SK-N-SH treated with all-trans-retinoic acid at 6 μM for 48 hours (cell line): ENCODE measurements around the gene DNASE1L2.

Experiments used
- ATAC-seq: fragments of 200-7000 bp; cut with Tn5 transposase; 3 replicates; pipeline ENCODE4 v1.9.1; 2020; ENCODE audit warnings: mild to moderate bottlenecking, moderate library complexity
- BACH2 ChIP-seq: fragments of 250-450 bp; sonication (Bioruptor Pico); IDR thresholded peaks from 2 replicates; pipeline ENCODE4 v1.9.0; 2021; ENCODE audit warnings: mild to moderate bottlenecking, borderline replicate concordance
- CREB5 ChIP-seq: fragments of 250-450 bp; sonication (Bioruptor Pico); IDR thresholded peaks from 2 replicates; pipeline ENCODE4 v1.5.1; 2020; ENCODE audit warnings: low read depth, mild to moderate bottlenecking, moderate library complexity
- CSDC2 ChIP-seq: fragments of 250-450 bp; sonication (Bioruptor Pico); IDR thresholded peaks from 2 replicates; pipeline ENCODE4 v1.5.0; 2020; ENCODE audit warnings: mild to moderate bottlenecking, moderate library complexity
- CSRNP3 ChIP-seq: fragments of 250-450 bp; sonication (Bioruptor Pico); IDR thresholded peaks from 2 replicates; pipeline ENCODE4 v1.5.1; 2021; ENCODE audit warnings: mild to moderate bottlenecking, moderate library complexity
- ESRRG ChIP-seq: fragments of 250-450 bp; sonication (Bioruptor Pico); IDR thresholded peaks from 2 replicates; pipeline ENCODE4 v1.6.1; 2021; ENCODE audit warnings: mild to moderate bottlenecking
- GLIS3 ChIP-seq: fragments of 250-450 bp; sonication (Bioruptor Pico); IDR thresholded peaks from 2 replicates; pipeline ENCODE4 v1.5.0; 2020; ENCODE audit warnings: mild to moderate bottlenecking, moderate library complexity
- ISL1 ChIP-seq: fragments of 250-450 bp; sonication (Bioruptor Pico); IDR thresholded peaks from 2 replicates; pipeline ENCODE4 v2.1.2; 2022; ENCODE audit warnings: mild to moderate bottlenecking, moderate library complexity
- OSR1 ChIP-seq: fragments of 250-450 bp; sonication (Bioruptor Pico); IDR thresholded peaks from 2 replicates; pipeline ENCODE4 v1.8.0; 2022; ENCODE audit warnings: moderate library complexity, mild to moderate bottlenecking, inconsistent platforms
- PATZ1 ChIP-seq: fragments of 250-450 bp; sonication (Bioruptor Pico); IDR thresholded peaks from 2 replicates; pipeline ENCODE4 v1.8.0; 2020; ENCODE audit warnings: mild to moderate bottlenecking, moderate library complexity, borderline replicate concordance
- POU6F1 ChIP-seq: fragments of 250-450 bp; sonication (Bioruptor Pico); IDR thresholded peaks from 2 replicates; pipeline ENCODE4 v1.8.0; 2021; ENCODE audit warnings: low read depth, mild to moderate bottlenecking, moderate library complexity, borderline replicate concordance
- PPARA ChIP-seq: fragments of 250-450 bp; sonication (Bioruptor Pico); IDR thresholded peaks from 2 replicates; pipeline ENCODE4 v1.5.0; 2020; ENCODE audit warnings: mild to moderate bottlenecking, borderline replicate concordance
- RARB ChIP-seq: fragments of 250-450 bp; sonication (Bioruptor Pico); IDR thresholded peaks from 2 replicates; pipeline ENCODE4 v1.8.0; 2021; ENCODE audit warnings: mild to moderate bottlenecking, moderate library complexity
- SNAI2 ChIP-seq: fragments of 250-450 bp; sonication (Bioruptor Pico); IDR thresholded peaks from 2 replicates; pipeline ENCODE4 v1.5.0; 2020; ENCODE audit warnings: mild to moderate bottlenecking, moderate library complexity
- TCF4 ChIP-seq: fragments of 250-450 bp; sonication (Bioruptor Pico); IDR thresholded peaks from 2 replicates; pipeline ENCODE4 v1.8.0; 2021; ENCODE audit warnings: mild to moderate bottlenecking, moderate library complexity, borderline replicate concordance
- TOX ChIP-seq: fragments of 250-450 bp; sonication (Bioruptor Pico); IDR thresholded peaks from 2 replicates; pipeline ENCODE4 v1.8.0; 2021; ENCODE audit warnings: mild to moderate bottlenecking, moderate library complexity, borderline replicate concordance
- TSHZ2 ChIP-seq: fragments of 250-450 bp; sonication (Bioruptor Pico); IDR thresholded peaks from 2 replicates; pipeline ENCODE4 v1.5.0; 2020; ENCODE audit warnings: mild to moderate bottlenecking, moderate library complexity
- ZC3H10 ChIP-seq: fragments of 250-450 bp; sonication (Bioruptor Pico); IDR thresholded peaks from 2 replicates; pipeline ENCODE4 v1.5.1; 2021; ENCODE audit warnings: mild to moderate bottlenecking, moderate library complexity
- ZFP30 ChIP-seq: fragments of 450-650 bp; formaldehyde crosslinking; IDR thresholded peaks from 2 replicates; pipeline ENCODE4 v1.5.0; 2022; ENCODE audit warnings: mild to moderate bottlenecking, moderate library complexity
- ZNF565 ChIP-seq: fragments of 450-650 bp; formaldehyde crosslinking; conservative IDR thresholded peaks from 2 replicates; pipeline ENCODE4 v1.5.0; 2020; ENCODE audit warnings: low read depth, mild to moderate bottlenecking, moderate library complexity
- ZNF70 ChIP-seq: fragments of 450-650 bp; formaldehyde crosslinking; IDR thresholded peaks from 2 replicates; pipeline ENCODE4 v1.5.0; 2020; ENCODE audit warnings: mild to moderate bottlenecking, moderate library complexity

DNASE1L2 gene

GRCh38 chr16:2188395-2188794, 47.8 kb upstream of the DNASE1L2 start (continued):
- TF ChIP-seq POU6F1 (CRISPR knock-in tag) (no peak), ISL1 (CRISPR knock-in tag) (no peak)

GRCh38 chr16:2189252-2189893, 46.9 kb upstream of the DNASE1L2 start:
- ATAC-seq: no peak
- TF ChIP-seq GLIS3 (CRISPR knock-in tag) (no peak), OSR1 (no peak)

- TF ChIP-seq ZFP30 (CRISPR knock-in tag) (no peak), OSR1 (no peak), TSHZ2 (CRISPR knock-in tag) (no peak), ESRRG (no peak), TOX (CRISPR knock-in tag) (no peak), ISL1 (CRISPR knock-in tag) (no peak), ZNF565 (CRISPR knock-in tag) (no peak), ZNF70 (no peak), RARB (CRISPR knock-in tag) (no peak), PATZ1 (CRISPR knock-in tag) (no peak), POU6F1 (CRISPR knock-in tag) (no peak), CREB5 (CRISPR knock-in tag) (no peak), TCF4 (CRISPR knock-in tag) (no peak), PPARA (CRISPR knock-in tag) (no peak), CSRNP3 (CRISPR knock-in tag) (no peak), ZC3H10 (CRISPR knock-in tag) (no peak), SNAI2 (CRISPR knock-in tag) (no peak), BACH2 (CRISPR knock-in tag) (no peak), CSDC2 (CRISPR knock-in tag) (no peak)
- no peak for ATAC-seq
These were observed 46.1 kb upstream of the DNASE1L2 start for GRCh38 chr16:2190002-2190658.
